Nephron progenitor cell (in vitro differentiated cells): ENCODE data around the gene CHM.
A peak's percentile ranks its signal among the peaks of the same experiment; 100 is the strongest.

ENCODE experiments used
- DNase-seq: peaks from one replicate; pipeline ENCODE4 v3.0.0; 2021
- H3K27ac Mint-ChIP-seq: 2 replicates; pipeline ENCODE4 v1.8.0; 2021; ENCODE audit warnings: mild to moderate bottlenecking, moderate library complexity, mixed read lengths
- H3K27me3 Mint-ChIP-seq: 2 replicates; pipeline ENCODE4 v1.8.0; 2021; ENCODE audit warnings: mild to moderate bottlenecking, low read depth, mixed read lengths; ENCODE audit not compliant: poor library complexity
- H3K36me3 Mint-ChIP-seq: 2 replicates; pipeline ENCODE4 v1.8.0; 2021; ENCODE audit warnings: low read depth, mixed read lengths
- H3K4me1 Mint-ChIP-seq: 2 replicates; pipeline ENCODE4 v1.8.0; 2021; ENCODE audit warnings: mixed read lengths
- H3K4me3 Mint-ChIP-seq: 2 replicates; pipeline ENCODE4 v1.8.0; 2021; ENCODE audit warnings: mild to moderate bottlenecking, moderate library complexity, mixed read lengths
- H3K9me3 Mint-ChIP-seq: 2 replicates; pipeline ENCODE4 v1.8.0; 2021; ENCODE audit warnings: mild to moderate bottlenecking, moderate library complexity, mixed read lengths
- TF ChIP-seq, protein P1 (sequence below): fragments of 200-600 bp; sonication (generic); IDR thresholded peaks from 2 replicates; pipeline ENCODE4 v1.5.0; 2021; ENCODE audit warnings: antibody characterized with exemption

CHM gene

DNA sequence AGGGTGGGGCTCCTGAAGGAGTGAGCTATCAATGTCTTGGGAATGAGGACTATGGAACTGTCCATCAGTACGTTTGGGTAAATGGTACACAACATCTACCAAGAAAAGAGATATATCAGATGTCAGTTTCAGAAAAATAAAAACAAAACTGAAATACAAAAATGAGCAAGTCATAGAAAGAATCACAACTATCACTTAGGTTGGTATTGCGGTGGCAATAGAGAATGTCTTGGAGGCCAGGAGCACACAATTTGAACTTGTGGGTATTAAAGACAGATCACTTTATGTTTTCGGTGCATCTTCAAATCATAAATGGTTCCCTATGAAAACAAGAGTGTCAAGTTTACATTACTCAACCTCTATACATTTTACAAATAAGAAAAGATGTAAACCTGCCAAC lies 176.8 kb downstream of the CHM start:
- peaks cover 26% of the 10 kb centered on the region for H3K9me3 Mint-ChIP-seq
- TF ChIP-seq, protein P1, sequence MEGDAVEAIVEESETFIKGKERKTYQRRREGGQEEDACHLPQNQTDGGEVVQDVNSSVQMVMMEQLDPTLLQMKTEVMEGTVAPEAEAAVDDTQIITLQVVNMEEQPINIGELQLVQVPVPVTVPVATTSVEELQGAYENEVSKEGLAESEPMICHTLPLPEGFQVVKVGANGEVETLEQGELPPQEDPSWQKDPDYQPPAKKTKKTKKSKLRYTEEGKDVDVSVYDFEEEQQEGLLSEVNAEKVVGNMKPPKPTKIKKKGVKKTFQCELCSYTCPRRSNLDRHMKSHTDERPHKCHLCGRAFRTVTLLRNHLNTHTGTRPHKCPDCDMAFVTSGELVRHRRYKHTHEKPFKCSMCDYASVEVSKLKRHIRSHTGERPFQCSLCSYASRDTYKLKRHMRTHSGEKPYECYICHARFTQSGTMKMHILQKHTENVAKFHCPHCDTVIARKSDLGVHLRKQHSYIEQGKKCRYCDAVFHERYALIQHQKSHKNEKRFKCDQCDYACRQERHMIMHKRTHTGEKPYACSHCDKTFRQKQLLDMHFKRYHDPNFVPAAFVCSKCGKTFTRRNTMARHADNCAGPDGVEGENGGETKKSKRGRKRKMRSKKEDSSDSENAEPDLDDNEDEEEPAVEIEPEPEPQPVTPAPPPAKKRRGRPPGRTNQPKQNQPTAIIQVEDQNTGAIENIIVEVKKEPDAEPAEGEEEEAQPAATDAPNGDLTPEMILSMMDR, result no peak
- H3K4me1 Mint-ChIP-seq, result no peaks in the 10 kb centered on the region
- H3K27ac Mint-ChIP-seq, result no peak overlapping the region
- no peak for DNase-seq
- no peak overlapping the region for H3K4me3 Mint-ChIP-seq
- peaks cover 73% of the 10 kb centered on the region for H3K36me3 Mint-ChIP-seq
- peaks cover 6% of the 10 kb centered on the region for H3K27me3 Mint-ChIP-seq

DNA sequence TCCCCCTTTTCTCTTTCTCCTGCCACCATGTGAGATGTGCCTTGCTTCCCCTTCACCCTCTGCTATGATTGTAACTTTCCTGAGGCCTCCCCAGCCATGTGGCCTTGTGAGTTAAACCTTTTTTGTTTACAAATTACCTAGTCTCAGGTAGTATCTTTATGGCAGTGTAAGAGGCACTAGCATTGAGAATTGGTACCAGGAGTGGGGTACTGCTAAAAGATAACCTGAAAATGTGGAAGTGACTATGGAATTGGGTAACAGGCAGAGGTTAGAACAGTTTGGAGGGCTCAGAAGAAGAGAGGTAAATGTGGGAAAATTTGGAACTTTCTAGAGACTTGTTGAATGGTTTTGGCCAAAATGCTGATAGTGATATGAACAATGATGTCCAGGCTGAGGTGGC lies 182.0 kb downstream of the CHM start:
- H3K27ac Mint-ChIP-seq, result no peak overlapping the region
- peaks cover 3% of the 10 kb centered on the region for H3K27me3 Mint-ChIP-seq
- TF ChIP-seq, protein P1, result no peak
- DNase-seq, result no peak
- H3K9me3 Mint-ChIP-seq, result peaks cover 34% of the 10 kb centered on the region
- peaks cover 67% of the 10 kb centered on the region for H3K36me3 Mint-ChIP-seq
- H3K4me3 Mint-ChIP-seq, result no peak overlapping the region
- H3K4me1 Mint-ChIP-seq, result no peaks in the 10 kb centered on the region

- no peak for DNase-seq
- H3K9me3 Mint-ChIP-seq, result peaks cover 3% of the 10 kb centered on the region
- no peak overlapping the region for H3K27ac Mint-ChIP-seq
- H3K27me3 Mint-ChIP-seq, result no peaks in the 10 kb centered on the region
- no peak overlapping the region for H3K4me3 Mint-ChIP-seq
- peaks cover 11% of the 10 kb centered on the region for H3K4me1 Mint-ChIP-seq
- peaks cover 16% of the 10 kb centered on the region for H3K36me3 Mint-ChIP-seq
- TF ChIP-seq, protein P1, result no peak
These were observed 187.9 kb downstream of the CHM start for GRCh38 chrX:85859426-85859825.

DNA sequence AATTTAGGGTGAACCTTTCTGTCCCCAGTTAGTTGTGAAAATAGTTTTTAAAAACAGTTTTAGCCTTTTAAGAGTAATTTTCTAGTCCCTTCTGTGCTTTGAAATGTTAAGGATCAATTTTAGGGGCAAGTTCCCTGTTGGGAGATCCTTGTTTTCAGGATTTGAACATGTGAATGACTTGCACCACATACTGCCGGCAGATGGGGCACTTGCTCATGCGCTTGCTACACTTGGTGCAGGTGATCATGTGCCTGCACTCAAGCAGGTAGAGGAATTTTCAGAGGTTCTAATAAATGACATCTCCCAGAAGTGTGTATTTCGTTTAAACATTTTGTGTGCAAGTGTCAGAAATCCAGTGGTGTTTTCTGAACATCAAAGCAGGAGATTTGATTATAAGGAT lies 195.9 kb downstream of the CHM start:
- H3K27me3 Mint-ChIP-seq, result peaks cover 3% of the 10 kb centered on the region
- H3K9me3 Mint-ChIP-seq, result peaks cover 4% of the 10 kb centered on the region
- DNase-seq, result peak; percentile 37
- no peak overlapping the region for H3K27ac Mint-ChIP-seq
- no peak overlapping the region for H3K4me3 Mint-ChIP-seq
- peaks cover 10% of the 10 kb centered on the region for H3K4me1 Mint-ChIP-seq
- TF ChIP-seq, protein P1, result peak; percentile 58
- H3K36me3 Mint-ChIP-seq, result no peaks in the 10 kb centered on the region

DNA sequence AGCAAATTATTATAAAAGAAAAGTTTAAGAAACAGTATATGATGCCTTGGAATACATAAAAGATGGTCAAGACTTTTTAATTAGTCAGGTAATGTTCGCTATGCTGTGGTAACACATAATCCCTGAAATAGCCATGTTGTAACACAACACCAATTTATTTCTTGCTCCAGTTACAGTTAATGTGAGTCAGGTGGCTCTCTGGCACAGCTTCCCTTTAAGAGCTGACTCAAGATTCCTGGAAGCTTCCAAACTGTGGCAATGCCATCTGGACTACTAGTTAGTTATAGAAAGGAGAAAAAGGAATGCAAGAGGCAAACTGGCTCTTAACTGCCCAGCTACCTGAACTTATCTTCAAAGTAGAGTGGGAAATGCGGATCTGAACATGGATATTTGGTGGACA lies 210.5 kb downstream of the CHM start:
- no peak overlapping the region for H3K27ac Mint-ChIP-seq
- DNase-seq, result no peak
- peaks cover 8% of the 10 kb centered on the region for H3K9me3 Mint-ChIP-seq

DNA sequence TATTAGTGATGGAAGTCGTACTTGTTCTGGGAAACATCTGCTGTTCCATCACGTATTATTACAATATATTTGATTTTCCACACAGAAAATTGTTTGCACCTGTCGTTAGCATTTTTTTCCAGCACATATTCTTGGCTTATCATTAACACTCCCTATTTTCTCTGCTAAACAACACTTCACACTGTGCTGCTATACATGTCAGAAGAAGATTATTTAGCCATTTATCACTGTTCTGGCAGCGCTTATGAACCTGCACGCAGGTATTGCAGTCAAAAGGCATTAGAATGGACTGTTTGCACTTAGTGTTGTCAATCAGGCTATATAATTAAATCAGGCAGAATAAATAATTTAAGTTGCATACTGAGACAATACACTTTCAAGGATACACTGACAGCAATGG lies 218.6 kb downstream of the CHM start:
- no peak for DNase-seq
- no peak overlapping the region for H3K27ac Mint-ChIP-seq
- no peak overlapping the region for H3K4me3 Mint-ChIP-seq
- H3K36me3 Mint-ChIP-seq, result no peaks in the 10 kb centered on the region
- no peaks in the 10 kb centered on the region for H3K27me3 Mint-ChIP-seq
- H3K4me1 Mint-ChIP-seq, result no peaks in the 10 kb centered on the region
- TF ChIP-seq, protein P1, result no peak
- H3K9me3 Mint-ChIP-seq, result peaks cover 27% of the 10 kb centered on the region

More for the DNA sequence above, 210.5 kb downstream of the CHM start:
- Mint-ChIP-seq H3K4me1 (no peaks in the 10 kb centered on the region), H3K4me3 (no peak overlapping the region), H3K36me3 (no peaks in the 10 kb centered on the region), H3K27me3 (no peaks in the 10 kb centered on the region)
- TF ChIP-seq, protein P1, result no peak
